Fibroblast of lung (primary cell): Measurements from ENCODE around the gene CTDSPL. TPM values are rescaled to one million over a fixed set of nuclear protein-coding genes. Genes with fewer than 3 reads are reported as not detected.

Source experiments
- DNase-seq, 2 donors: peaks; one replicate each; pipeline versions ENCODE4 v3.0.0 to v3.0.0-alpha.2; 2010; ENCODE audit warnings: low read depth in 2 of 2
- H2AFZ ChIP-seq: 2 replicates; pipeline ENCODE4 v1.5.1; 2012; ENCODE audit warnings: low read length, control low read depth, inconsistent platforms
- H3K27ac ChIP-seq: 2 replicates; pipeline ENCODE4 v1.5.1; 2011; ENCODE audit warnings: low read length, control low read depth; ENCODE audit not compliant: insufficient read depth
- H3K27me3 ChIP-seq: 2 replicates; pipeline ENCODE4 v1.5.1; 2011; ENCODE audit warnings: mild to moderate bottlenecking, low read length; ENCODE audit not compliant: control insufficient read depth, insufficient read depth
- H3K36me3 ChIP-seq: 2 replicates; pipeline ENCODE4 v1.5.1; 2011; ENCODE audit warnings: low read length; ENCODE audit not compliant: control insufficient read depth, insufficient read depth
- H3K4me1 ChIP-seq: 2 replicates; pipeline ENCODE4 v1.5.1; 2011; ENCODE audit warnings: low read length; ENCODE audit not compliant: control insufficient read depth, insufficient read depth; ENCODE audit errors: extremely low read depth
- H3K4me2 ChIP-seq: 2 replicates; pipeline ENCODE4 v1.5.1; 2011; ENCODE audit warnings: low read length, control low read depth; ENCODE audit not compliant: insufficient read depth; ENCODE audit errors: extremely low read depth
- H3K4me3 ChIP-seq, 4 experiments: fragments of 200-600 bp in 1 of 4; sonication (generic) in 1 of 4; replicated peaks in 1 of 4; 2 replicates each; pipeline ENCODE4 v1.5.1; 2011 to 2016; ENCODE audit warnings: low read length in 4 of 4, low read depth in 3 of 4, mild to moderate bottlenecking in 3 of 4, control low read depth in 2 of 4, inconsistent platforms in 1 of 4, mixed read lengths in 1 of 4; ENCODE audit not compliant: insufficient read depth in 1 of 4; ENCODE audit errors: control extremely low read depth in 1 of 4
- H3K79me2 ChIP-seq: 2 replicates; pipeline ENCODE4 v1.5.1; 2012; ENCODE audit warnings: mild to moderate bottlenecking, low read length, inconsistent platforms; ENCODE audit not compliant: control insufficient read depth, insufficient read depth
- H3K9ac ChIP-seq: 2 replicates; pipeline ENCODE4 v1.5.1; 2011; ENCODE audit warnings: mild to moderate bottlenecking, low read length, control low read depth; ENCODE audit not compliant: insufficient read depth
- H3K9me3 ChIP-seq: 2 replicates; pipeline ENCODE4 v1.5.1; 2012; ENCODE audit warnings: low read depth, low read length; ENCODE audit not compliant: control insufficient read depth, insufficient read depth
- H4K20me1 ChIP-seq: 2 replicates; pipeline ENCODE4 v1.5.1; 2011; ENCODE audit warnings: low read length; ENCODE audit not compliant: control insufficient read depth, insufficient read depth; ENCODE audit errors: extremely low read depth
- EZH2 ChIP-seq: IDR thresholded peaks from 2 replicates; pipeline ENCODE4 v1.5.1; 2012; ENCODE audit warnings: low read length, control low read depth, mild to moderate bottlenecking; ENCODE audit errors: missing control alignments
- polyA plus RNA-seq, 2 donors: library from polyadenylated mRNA; depleted of rRNA in 1 of 2; stranded (reverse) in 1 of 2; unstranded in 1 of 2; fragments of >200 nt; gene quantifications; 2 replicates each; pipeline ENCODE4 v1.2.1, GENCODE V29; 2011 to 2012; ENCODE audit warnings: missing spikeins in 1 of 2
- total RNA-seq: library from RNA; depleted of rRNA; stranded (reverse); fragments of >200 nt; gene quantifications from 2 replicates; pipeline ENCODE4 v1.2.1, GENCODE V29; 2014
- TF ChIP-seq, protein P1 (sequence below), 2 donors: IDR thresholded peaks in 1 of 2; conservative IDR thresholded peaks in 1 of 2; 1 replicate in 1 of 2; 2 replicates in 1 of 2; pipeline ENCODE4 v1.5.1; 2011 to 2012; ENCODE audit warnings: low read length in 2 of 2, control low read depth in 1 of 2, inconsistent platforms in 1 of 2, low read depth in 1 of 2, mild to moderate bottlenecking in 1 of 2

CTDSPL gene
- total and polyA plus RNA-seq, 2 donors (not counting 1 experiment from before 2014, with no cell fraction given) = 34.0 to 51.5 TPM

DNA sequence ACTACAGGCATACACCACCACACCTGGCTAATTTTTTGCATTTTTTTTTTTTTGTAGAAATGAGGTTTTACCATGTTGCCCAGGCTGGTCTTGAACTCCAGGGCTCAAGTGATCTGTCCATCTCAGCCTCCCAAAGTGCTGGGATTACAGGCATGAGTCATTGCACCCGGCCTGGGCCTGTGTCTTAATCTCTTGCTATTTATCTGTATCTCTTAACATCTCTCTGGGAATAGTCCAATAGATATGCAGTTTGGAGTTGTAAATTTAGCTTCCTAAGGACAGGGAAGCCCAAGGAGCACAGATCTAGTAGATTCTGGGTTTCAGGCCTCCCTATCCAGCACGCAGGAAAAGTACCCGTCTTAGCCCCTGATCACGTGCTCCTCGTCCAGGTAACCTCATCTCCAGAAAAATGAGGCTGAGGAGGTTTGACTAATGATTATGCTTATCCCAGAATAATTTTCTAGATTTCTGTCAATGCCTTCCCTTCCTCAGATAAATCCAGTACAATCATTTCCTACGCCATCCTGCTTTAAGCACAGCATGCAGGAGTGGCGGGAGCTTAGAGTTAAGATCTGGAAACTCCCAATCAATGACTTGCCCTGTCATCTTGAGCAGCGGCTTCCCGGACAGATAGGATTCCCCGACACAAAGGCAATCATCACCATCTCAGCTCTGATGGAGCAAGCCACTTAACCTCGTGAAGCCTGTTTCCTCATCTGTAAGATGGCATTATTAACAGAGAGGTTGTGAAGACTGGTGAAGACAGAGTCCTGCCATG lies 12.3 kb upstream of the CTDSPL start:
- no peak for TF ChIP-seq EZH2
- TF ChIP-seq, protein P1, sequence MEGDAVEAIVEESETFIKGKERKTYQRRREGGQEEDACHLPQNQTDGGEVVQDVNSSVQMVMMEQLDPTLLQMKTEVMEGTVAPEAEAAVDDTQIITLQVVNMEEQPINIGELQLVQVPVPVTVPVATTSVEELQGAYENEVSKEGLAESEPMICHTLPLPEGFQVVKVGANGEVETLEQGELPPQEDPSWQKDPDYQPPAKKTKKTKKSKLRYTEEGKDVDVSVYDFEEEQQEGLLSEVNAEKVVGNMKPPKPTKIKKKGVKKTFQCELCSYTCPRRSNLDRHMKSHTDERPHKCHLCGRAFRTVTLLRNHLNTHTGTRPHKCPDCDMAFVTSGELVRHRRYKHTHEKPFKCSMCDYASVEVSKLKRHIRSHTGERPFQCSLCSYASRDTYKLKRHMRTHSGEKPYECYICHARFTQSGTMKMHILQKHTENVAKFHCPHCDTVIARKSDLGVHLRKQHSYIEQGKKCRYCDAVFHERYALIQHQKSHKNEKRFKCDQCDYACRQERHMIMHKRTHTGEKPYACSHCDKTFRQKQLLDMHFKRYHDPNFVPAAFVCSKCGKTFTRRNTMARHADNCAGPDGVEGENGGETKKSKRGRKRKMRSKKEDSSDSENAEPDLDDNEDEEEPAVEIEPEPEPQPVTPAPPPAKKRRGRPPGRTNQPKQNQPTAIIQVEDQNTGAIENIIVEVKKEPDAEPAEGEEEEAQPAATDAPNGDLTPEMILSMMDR (conservative IDR thresholded peaks at IDR 0.05 in 1 of 2, IDR thresholded peaks at IDR 0.05 in 1 of 2; ENCODE audit: low read depth in 1 of 2, low read length in 2 of 2) = no peak
- H3K4me1 ChIP-seq = no peaks in the 10 kb centered on the region
- DNase-seq = no peak
- H4K20me1 ChIP-seq = no peaks in the 10 kb centered on the region
- H3K79me2 ChIP-seq = no peaks in the 10 kb centered on the region
- H3K27me3 ChIP-seq = no peaks in the 10 kb centered on the region
- H3K9ac ChIP-seq = no peak overlapping the region
- no peaks in the 10 kb centered on the region for H3K36me3 ChIP-seq
- no peak overlapping the region for H2AFZ ChIP-seq
- no peaks in the 10 kb centered on the region for H3K9me3 ChIP-seq
- H3K4me3 ChIP-seq = no peak overlapping the region
- H3K4me2 ChIP-seq = no peak overlapping the region
- no peak overlapping the region for H3K27ac ChIP-seq

DNA sequence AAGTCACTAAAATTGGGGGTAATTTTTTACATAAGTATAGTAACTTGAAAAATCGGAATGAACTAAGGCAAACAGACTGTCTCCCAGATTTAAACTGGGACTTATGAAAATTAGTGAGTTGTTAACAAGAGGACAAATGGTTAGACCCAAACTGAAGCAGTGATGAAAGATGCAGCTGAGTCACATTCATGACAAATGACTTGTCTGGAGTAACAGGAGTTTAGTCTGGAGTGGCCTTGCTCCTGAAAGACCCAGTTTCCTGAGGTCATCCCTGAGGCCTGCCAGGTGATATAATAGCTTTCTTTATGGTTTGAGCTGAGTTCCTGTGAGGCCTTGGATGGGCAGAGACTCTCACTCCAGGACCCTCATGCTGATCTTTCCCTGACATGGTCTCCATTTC lies 9.6 kb upstream of the CTDSPL start:
- no peaks in the 10 kb centered on the region for H3K27me3 ChIP-seq
- H3K4me2 ChIP-seq = no peak overlapping the region
- no peaks in the 10 kb centered on the region for H3K79me2 ChIP-seq
- no peaks in the 10 kb centered on the region for H3K36me3 ChIP-seq
- no peaks in the 10 kb centered on the region for H4K20me1 ChIP-seq
- H2AFZ ChIP-seq = no peak overlapping the region
- no peak for TF ChIP-seq EZH2
- TF ChIP-seq, protein P1 (conservative IDR thresholded peaks at IDR 0.05 in 1 of 2, IDR thresholded peaks at IDR 0.05 in 1 of 2; ENCODE audit: low read depth in 1 of 2, low read length in 2 of 2) = no peak
- no peaks in the 10 kb centered on the region for H3K4me1 ChIP-seq
- DNase-seq = peak; percentile 45 to 75
- no peaks in the 10 kb centered on the region for H3K9me3 ChIP-seq
- no peak overlapping the region for H3K4me3 ChIP-seq
- H3K9ac ChIP-seq = no peak overlapping the region
- no peak overlapping the region for H3K27ac ChIP-seq

DNA sequence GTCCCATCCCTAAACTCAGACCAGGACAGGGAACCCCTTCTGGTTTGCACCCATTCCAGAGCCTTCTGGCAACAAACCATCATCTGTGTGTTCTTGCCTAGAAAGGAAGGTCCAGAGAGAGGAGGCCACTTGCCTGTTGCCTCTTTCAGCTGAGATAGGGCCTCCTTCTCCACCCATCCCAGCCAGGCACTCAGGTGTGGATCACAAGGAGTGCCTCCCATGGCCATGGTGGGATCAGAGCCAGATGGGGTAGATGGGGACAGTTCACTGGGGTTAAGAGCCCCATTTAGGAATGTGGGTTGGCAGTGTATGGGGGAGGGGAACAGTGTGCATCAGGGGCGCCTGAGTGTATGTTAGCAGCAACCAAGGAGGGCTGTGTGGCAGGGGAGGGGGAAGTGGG lies 8.9 kb upstream of the CTDSPL start:
- Histone ChIP-seq H3K4me3 (no peak overlapping the region), H4K20me1 (no peaks in the 10 kb centered on the region), H3K27ac (no peak overlapping the region), H3K27me3 (no peaks in the 10 kb centered on the region), H3K4me2 (no peak overlapping the region), H3K9ac (no peak overlapping the region), H2AFZ (no peak overlapping the region), H3K36me3 (no peaks in the 10 kb centered on the region), H3K4me1 (no peaks in the 10 kb centered on the region), H3K9me3 (no peaks in the 10 kb centered on the region), H3K79me2 (no peaks in the 10 kb centered on the region)
- no peak for DNase-seq
- TF ChIP-seq, protein P1 (conservative IDR thresholded peaks at IDR 0.05 in 1 of 2, IDR thresholded peaks at IDR 0.05 in 1 of 2; ENCODE audit: low read depth in 1 of 2, low read length in 2 of 2) = no peak
- no peak for TF ChIP-seq EZH2
